Measurements from ENCODE around the gene GREB1.

GRCh38 chr2:11649093-11649492, 115.2 kb downstream of the GREB1 start:
- no peak for TF ChIP-seq POLR2A (IDR thresholded peaks at IDR 0.05)
- TF ChIP-seq CTCF (IDR thresholded peaks at IDR 0.05), result no peak
- no peak for TF ChIP-seq POLR2AphosphoS5 (IDR thresholded peaks at IDR 0.05)
- no peak for TF ChIP-seq EP300 (IDR thresholded peaks at IDR 0.05; ENCODE audit: low read depth)
